ENCODE measurements around the gene PSTK. TPM values are rescaled to one million over a fixed set of nuclear protein-coding genes. Genes with fewer than 3 reads are reported as not detected.

The PSTK gene
- total RNA-seq, 1 donor from 2014 or later = 4.2 TPM

GRCh38 chr10:123004298-123004697 is 24.1 kb downstream of the PSTK start:
- H3K27ac Mint-ChIP-seq (ENCODE audit: unreplicated experiment) = no peak overlapping the region

GRCh38 chr10:123007558-123008354 is 27.6 kb downstream of the PSTK start:
- H3K4me1 Mint-ChIP-seq (ENCODE audit: low read depth) = peaks cover 24% of the 10 kb centered on the region
- TF ChIP-seq, protein P1, sequence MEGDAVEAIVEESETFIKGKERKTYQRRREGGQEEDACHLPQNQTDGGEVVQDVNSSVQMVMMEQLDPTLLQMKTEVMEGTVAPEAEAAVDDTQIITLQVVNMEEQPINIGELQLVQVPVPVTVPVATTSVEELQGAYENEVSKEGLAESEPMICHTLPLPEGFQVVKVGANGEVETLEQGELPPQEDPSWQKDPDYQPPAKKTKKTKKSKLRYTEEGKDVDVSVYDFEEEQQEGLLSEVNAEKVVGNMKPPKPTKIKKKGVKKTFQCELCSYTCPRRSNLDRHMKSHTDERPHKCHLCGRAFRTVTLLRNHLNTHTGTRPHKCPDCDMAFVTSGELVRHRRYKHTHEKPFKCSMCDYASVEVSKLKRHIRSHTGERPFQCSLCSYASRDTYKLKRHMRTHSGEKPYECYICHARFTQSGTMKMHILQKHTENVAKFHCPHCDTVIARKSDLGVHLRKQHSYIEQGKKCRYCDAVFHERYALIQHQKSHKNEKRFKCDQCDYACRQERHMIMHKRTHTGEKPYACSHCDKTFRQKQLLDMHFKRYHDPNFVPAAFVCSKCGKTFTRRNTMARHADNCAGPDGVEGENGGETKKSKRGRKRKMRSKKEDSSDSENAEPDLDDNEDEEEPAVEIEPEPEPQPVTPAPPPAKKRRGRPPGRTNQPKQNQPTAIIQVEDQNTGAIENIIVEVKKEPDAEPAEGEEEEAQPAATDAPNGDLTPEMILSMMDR (IDR thresholded peaks at IDR 0.05) = peak; percentile 33
- H3K4me3 Mint-ChIP-seq (ENCODE audit: unreplicated experiment) = peak overlapping the region; percentile 96
- peaks cover 2% of the 10 kb centered on the region for H3K36me3 Mint-ChIP-seq (ENCODE audit: low read depth)
- no peak for DNase-seq (ENCODE audit: low spot score)
- no peaks in the 10 kb centered on the region for H3K27me3 Mint-ChIP-seq (ENCODE audit: low read depth)
- H3K9me3 Mint-ChIP-seq (ENCODE audit: low read depth) = no peaks in the 10 kb centered on the region
- H3K27ac Mint-ChIP-seq (ENCODE audit: unreplicated experiment) = peak overlapping the region; percentile 100

More at GRCh38 chr10:123004298-123004697, 24.1 kb downstream of the PSTK start:
- H3K4me3 Mint-ChIP-seq (ENCODE audit: unreplicated experiment) = no peak overlapping the region
- TF ChIP-seq, protein P1 (IDR thresholded peaks at IDR 0.05) = no peak
- no peaks in the 10 kb centered on the region for H3K9me3 Mint-ChIP-seq (ENCODE audit: low read depth)
- DNase-seq (ENCODE audit: low spot score) = no peak
- peaks cover 2% of the 10 kb centered on the region for H3K36me3 Mint-ChIP-seq (ENCODE audit: low read depth)
- H3K4me1 Mint-ChIP-seq (ENCODE audit: low read depth) = peaks cover 19% of the 10 kb centered on the region
- no peaks in the 10 kb centered on the region for H3K27me3 Mint-ChIP-seq (ENCODE audit: low read depth)

- peak; percentile 96 for DNase-seq (ENCODE audit: low spot score)
- Mint-ChIP-seq H3K4me1 (ENCODE audit: low read depth) (peaks cover 24% of the 10 kb centered on the region), H3K4me3 (ENCODE audit: unreplicated experiment) (peak within 1 kb of the TSS; percentile 96), H3K36me3 (ENCODE audit: low read depth) (peaks cover 2% of the 10 kb centered on the region), H3K27ac (ENCODE audit: unreplicated experiment) (peak within 1 kb of the TSS; percentile 100), H3K27me3 (ENCODE audit: low read depth) (no peaks in the 10 kb centered on the region), H3K9me3 (ENCODE audit: low read depth) (no peaks in the 10 kb centered on the region)
- TF ChIP-seq, protein P1 (IDR thresholded peaks at IDR 0.05) = no peak
Measured at GRCh38 chr10:123008355-123009104, 28.3 kb downstream of the PSTK start, which contains the start of the genes ACADSB and IKZF5. Gene ACADSB (plus strand): TSS chr10:123009006. CDS start chr10:123009030, 24 bp downstream. Gene IKZF5 (minus strand): TSS chr10:123008795. CDS start chr10:122998625, 10,170 bp downstream.

GRCh38 chr10:123009105-123009820 is 29.1 kb downstream of the PSTK start:
- Mint-ChIP-seq H3K4me3 (ENCODE audit: unreplicated experiment) (peak overlapping the region; percentile 96), H3K27ac (ENCODE audit: unreplicated experiment) (peak overlapping the region; percentile 37), H3K4me1 (ENCODE audit: low read depth) (peaks cover 24% of the 10 kb centered on the region), H3K9me3 (ENCODE audit: low read depth) (no peaks in the 10 kb centered on the region), H3K36me3 (ENCODE audit: low read depth) (peaks cover 2% of the 10 kb centered on the region), H3K27me3 (ENCODE audit: low read depth) (no peaks in the 10 kb centered on the region)
- TF ChIP-seq, protein P1 (IDR thresholded peaks at IDR 0.05) = no peak
- DNase-seq (ENCODE audit: low spot score) = no peak

DNA sequence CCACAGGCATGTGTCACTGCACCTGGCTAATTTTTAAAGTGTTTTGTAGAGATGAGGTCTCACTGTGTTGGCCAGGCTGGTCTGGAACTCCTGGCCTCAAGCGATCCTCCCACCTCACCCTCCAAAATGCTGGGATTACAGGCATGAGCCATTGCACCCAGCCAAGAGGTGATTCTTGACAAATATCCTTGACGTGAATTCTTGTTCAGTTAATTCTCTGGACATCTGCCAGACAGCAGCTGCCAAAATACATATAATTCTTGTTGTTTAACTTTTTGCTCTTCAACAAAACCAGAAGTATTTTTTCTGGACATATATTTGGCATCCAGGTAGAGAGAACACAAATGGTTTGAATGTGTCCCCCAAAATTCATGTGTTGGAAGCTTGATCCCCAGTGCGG is 31.8 kb downstream of the PSTK start:
- Mint-ChIP-seq H3K27me3 (ENCODE audit: low read depth) (no peaks in the 10 kb centered on the region), H3K9me3 (ENCODE audit: low read depth) (no peaks in the 10 kb centered on the region), H3K27ac (ENCODE audit: unreplicated experiment) (no peak overlapping the region), H3K4me3 (ENCODE audit: unreplicated experiment) (no peak overlapping the region), H3K4me1 (ENCODE audit: low read depth) (peaks cover 17% of the 10 kb centered on the region), H3K36me3 (ENCODE audit: low read depth) (peaks cover 2% of the 10 kb centered on the region)
- TF ChIP-seq, protein P1 (IDR thresholded peaks at IDR 0.05) = no peak
- DNase-seq (ENCODE audit: low spot score) = no peak
